H4 (cell line): ENCODE measurements around the gene MYBPC1. TPM values are rescaled to one million over a fixed set of nuclear protein-coding genes. Genes with fewer than 3 reads are reported as not detected.
A peak's percentile ranks its signal among the peaks of the same experiment; 100 is the strongest.
"Not testable (repeated sequence)": the region's sequence is repeated elsewhere in the genome, so short reads cannot be mapped to it uniquely, and the experiment has no call there.

Experiments used
- DNase-seq: peaks from one replicate; pipeline ENCODE4 v3.0.0-alpha.2; 2015; ENCODE audit warnings: low spot score
- total RNA-seq: library from RNA; depleted of rRNA; stranded (reverse); fragments of >200 nt; shearing (Covaris generic); gene quantifications from 2 replicates; pipeline ENCODE4 v1.2.3, GENCODE V29; 2014

Gene MYBPC1
- total RNA-seq, 1 experiment from 2014 or later = not detected

DNA sequence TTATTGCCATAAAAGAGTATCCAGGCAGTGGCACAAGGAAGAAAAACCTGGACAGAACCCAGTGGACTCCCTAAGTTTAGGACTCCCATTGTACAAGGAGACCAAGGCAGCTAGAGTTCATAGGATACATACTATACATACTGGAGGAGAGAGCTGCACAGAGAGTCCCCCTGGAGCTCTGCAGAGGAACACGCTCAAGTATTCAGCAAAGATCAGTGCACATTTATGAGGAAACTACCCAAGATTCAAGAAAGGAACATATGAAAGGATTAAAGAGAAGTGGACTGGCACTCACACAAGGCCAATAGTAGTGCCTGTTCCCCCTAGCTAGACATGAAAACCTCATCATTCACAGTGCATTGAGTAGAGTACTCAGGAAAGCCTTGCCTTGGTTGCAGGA is 59.7 kb downstream of the MYBPC1 start:
- DNase-seq = no peak

DNA sequence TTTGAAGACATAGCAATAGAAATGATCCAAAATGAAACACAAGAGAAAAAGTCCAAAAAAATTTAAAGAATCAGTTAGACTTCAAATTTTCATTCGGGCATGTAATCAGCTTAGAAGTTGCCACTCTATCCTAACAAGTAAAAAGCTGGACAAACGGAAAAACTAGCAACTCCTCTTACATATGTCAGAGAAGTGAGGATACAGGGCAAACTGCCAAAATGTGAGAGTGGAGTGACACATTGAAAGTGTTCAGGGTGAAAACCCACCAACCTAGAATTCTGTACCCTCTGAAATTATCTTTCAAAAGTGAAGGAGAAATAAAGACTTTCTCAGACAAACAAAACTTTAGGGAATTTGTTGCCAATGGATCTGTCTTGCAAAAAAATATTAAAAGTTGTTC is 60.6 kb downstream of the MYBPC1 start:
- DNase-seq = no peak

DNA sequence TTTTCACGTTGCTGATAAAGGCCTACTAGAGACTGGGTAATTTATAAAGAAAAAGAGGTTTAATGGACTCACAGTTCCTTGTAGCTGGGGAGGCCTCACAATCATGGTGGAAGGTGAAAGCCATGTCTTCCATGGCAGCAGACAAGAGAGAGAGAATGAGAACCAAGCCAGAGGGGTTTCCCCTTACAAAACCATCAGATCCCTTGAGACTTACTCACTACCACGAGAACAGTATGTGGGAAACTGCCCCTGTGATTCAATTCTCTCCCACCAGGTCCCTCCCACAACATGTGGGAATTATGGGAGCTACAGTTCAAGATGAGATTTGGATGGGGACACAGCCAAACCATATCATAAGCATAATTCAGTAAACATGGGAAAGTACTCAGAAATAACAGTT is 65.9 kb downstream of the MYBPC1 start:
- DNase-seq = not testable (repeated sequence)

DNA sequence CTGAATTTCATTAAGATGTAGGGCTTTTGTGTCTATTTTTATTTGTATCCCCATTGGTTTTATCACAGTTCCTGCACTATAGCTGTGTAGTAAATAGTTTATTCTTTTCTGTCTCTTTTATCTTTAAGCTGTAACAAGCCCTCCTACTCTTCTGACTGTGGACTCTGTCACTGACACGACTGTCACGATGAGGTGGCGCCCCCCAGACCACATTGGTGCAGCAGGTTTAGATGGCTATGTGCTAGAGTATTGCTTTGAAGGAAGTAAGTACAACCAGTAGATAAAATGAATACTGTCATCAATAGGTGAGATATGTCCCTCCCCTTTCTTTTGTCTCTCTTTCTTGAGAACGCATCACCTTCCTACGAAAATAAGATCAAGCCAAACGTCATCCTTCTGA is 68.5 kb downstream of the MYBPC1 start:
- no peak for DNase-seq

DNA sequence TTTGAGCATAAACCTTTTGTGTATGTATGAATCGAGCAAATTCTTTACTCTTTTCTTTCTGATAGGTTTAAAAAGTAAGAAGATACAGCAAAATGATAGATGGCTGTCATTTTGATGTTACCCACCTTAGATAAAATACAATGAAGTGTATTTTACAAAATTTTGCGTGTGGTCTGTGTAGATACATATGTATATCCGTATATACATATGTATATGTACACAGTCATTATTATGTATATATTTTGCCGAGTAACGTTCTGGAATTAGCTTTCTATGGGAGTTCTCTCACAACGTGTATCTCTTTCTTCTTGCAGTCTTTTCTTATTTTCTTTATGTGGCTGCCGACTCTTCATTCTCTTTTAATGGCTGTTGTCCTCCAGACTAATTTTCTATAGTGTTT is 70.2 kb downstream of the MYBPC1 start:
- DNase-seq = no peak

DNA sequence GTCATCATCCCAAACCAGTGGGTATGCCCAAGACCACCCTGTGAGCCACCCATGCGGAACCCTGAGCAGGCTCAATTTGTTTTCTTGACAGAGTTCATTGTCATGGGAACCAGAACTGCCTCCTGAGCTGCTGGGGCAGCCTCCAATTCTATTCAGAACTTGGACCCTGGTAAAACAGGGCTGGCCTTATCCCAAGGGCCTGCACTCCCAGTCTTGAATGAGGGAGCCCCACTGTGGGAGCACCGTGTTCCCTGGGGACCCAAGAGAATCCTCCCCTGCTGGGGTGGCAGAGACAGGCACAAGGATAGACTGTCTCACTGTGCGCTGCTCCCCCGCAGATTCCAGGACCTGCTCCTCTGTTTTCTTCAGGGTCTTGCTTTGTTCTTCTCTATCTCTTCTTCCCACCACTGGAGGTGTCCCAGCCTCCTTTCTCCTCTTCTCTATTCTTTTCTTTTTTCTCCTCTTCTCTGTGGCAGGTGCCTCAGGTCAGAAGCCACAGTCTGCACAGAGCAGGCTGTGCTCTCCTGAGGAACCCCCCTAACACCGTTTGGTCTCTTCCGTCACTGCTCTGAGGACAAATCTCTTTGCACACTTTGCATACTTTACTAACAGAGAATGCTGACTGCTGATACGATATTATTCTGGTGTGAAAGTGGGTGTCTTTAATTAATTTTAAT is 71.4 kb downstream of the MYBPC1 start:
- no peak for DNase-seq

DNA sequence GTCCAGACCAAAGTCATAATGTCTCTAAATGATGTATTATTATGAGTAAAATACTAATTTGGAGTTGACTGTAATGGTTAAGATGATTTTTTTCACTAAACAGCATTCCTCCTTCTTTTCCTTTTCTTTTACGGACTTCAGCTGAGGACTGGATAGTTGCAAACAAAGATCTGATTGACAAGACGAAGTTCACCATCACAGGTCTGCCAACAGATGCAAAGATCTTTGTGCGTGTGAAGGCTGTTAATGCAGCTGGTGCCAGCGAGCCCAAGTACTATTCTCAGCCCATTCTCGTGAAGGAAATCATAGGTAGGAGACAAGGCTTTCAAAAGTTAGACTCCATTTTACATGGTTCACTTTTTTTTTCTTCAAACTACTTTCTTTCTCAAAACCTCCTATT is 72.8 kb downstream of the MYBPC1 start:
- DNase-seq = no peak

DNA sequence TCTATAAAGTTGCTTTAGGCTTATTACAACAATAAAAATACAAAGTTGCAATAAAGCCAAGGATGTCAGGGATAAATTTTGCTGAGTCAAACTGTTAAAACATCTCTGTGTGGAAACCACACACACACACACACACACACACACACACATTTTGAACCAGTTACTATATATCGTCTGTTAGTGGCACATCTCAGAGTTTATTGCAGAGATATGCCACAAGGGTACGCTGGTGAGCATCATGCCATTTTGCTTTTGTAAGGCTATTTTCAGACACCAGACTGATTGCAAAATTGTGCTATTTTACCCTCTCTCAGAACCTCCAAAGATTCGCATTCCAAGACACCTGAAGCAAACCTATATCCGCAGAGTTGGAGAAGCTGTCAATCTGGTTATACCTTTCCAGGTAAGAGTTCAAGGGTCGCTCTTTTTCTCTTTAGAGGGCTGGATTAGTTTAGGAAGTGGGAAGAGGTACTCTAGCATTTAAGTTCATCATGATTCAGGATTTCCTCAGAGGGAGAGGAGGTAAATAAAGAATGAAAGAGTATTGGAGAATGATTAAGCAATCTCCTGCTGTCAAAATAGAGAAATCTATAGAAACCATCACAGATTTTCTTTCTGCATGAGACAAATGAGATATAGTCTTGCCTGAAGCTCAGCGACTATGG is 75.4 kb downstream of the MYBPC1 start:
- peak; percentile 52 for DNase-seq

DNA sequence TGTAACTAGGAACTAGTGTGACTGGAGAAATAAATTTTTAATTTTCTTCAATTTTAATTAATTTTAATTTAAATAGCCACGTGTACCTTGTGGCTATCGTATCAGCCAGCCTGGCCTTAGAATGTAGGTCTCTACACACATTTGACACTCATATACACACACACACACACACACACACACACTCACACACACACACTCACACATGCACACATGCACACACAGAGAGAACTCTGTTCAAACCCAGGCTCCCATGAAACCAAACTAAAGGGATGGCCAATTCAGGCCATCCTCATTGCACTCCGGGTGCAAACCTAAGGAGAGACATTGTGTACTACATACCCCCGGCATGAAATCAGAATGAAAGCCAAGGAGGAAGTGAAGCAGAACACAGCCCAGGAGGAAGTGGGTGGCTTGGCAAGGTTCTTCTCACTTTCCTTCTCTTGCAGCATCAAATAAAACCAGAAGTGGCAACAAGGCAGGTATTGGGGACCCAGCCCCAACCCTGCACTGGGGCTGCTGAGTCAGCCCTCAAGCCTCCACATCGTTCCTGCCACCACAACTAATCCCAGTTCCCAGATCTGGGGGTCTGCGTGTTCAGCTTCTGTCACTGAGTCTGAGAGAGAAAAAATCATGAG is 76.5 kb downstream of the MYBPC1 start:
- DNase-seq = no peak

DNA sequence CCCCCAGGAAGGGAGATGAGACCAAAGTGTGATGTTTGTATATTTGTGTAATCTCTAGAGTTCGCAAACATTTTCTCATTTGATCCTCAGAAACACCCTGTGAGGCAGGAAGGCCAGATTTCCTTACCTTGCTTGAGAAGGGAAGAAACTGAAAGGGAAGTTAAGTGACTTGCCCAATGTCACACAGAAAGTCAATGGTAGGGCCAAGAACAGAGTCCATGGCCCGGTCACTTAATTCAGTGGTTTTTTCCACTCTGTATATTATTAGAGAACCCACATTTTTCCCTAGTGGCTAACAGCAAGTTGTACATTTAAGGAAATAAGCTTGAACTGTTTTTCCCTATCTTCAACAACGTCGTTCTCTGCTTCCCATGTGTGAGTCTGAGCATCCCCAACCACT is 77.1 kb downstream of the MYBPC1 start:
- DNase-seq = no peak

DNA sequence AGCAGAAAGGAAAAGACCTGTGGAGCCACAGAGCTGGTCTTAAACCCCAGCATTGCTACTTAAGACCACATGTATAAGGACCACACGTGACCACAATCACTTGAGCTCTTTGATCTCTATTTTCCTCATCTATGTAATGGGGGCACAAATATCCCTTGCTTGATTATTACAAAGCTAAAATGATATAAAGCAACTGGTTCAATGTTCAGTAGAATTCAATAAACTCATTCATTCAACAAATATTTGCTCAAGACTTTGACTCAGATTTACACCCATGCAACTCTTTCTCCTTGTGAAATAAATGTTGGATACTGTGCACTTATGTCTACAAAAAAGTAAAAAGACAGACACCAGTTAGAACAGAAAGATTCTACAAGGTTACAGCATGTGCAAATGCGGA is 80.8 kb downstream of the MYBPC1 start:
- no peak for DNase-seq

DNA sequence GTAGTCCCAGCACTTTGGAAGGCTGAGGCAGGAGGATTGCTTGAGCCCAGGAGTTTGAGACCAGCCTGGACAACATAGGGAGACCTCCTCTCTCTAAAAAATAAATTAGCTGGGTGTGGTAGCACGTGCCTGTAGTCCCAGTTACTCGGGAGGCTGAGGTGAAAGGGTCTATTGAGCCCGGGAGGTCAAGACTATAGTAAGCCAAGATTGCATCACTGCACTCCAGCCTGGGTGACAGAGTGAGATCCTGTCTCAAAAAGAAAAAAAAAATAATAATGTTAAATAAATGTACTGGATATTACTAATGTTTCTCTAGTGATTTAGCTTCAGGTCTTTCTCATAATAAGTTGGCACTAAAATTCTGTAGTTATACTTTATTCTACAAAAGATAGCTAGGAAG is 81.7 kb downstream of the MYBPC1 start:
- not testable (repeated sequence) for DNase-seq

DNA sequence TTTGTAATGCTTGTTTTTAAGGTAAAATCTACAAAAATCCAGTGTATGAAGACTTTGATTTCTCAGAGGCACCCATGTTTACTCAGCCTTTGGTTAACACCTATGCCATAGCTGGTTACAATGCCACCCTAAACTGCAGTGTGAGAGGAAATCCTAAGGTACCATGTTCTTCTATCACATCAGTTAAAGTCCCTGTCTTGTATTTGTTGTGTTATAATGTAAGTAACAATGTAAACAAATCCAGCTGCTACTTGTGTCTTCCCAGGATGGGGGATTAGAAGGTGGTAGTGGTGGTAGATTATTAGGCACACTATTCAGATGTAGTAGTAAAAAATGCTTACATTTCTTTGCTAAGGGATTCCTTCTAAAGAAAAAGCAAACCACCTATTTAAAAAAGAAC is 83.3 kb downstream of the MYBPC1 start:
- no peak for DNase-seq

DNA sequence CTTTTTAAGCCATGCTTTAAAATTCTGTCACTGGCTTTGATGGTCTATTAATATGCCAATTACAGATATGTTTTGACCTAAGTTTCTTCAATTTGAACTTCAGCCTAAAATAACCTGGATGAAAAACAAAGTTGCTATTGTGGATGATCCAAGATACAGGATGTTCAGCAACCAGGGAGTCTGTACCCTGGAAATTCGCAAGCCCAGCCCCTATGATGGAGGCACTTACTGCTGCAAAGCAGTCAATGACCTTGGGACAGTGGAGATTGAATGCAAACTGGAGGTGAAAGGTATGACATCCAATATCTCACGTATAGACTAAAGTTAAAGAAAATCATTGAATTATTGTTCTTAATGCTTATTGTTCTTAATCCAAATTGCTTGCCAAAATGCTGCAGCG is 85.5 kb downstream of the MYBPC1 start:
- DNase-seq = no peak

DNA sequence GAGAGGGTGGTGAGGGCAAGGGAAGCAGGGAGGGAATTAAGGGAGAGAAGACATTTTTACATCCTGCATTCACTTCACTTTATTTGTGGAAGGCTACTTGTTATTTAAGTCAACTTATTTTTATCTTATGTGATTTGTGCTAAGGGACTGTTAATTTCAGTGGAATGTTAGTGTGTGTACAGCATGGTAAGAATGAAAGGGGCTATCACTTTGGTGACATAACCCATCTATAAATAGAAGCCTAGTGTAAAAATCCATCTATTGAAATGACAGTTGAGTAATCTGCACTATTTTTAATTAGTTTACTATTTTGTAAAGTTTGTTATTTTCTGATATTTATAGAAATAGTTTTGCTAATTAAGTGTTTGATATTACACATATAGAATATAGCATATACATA is 85.9 kb downstream of the MYBPC1 start:
- no peak for DNase-seq

DNA sequence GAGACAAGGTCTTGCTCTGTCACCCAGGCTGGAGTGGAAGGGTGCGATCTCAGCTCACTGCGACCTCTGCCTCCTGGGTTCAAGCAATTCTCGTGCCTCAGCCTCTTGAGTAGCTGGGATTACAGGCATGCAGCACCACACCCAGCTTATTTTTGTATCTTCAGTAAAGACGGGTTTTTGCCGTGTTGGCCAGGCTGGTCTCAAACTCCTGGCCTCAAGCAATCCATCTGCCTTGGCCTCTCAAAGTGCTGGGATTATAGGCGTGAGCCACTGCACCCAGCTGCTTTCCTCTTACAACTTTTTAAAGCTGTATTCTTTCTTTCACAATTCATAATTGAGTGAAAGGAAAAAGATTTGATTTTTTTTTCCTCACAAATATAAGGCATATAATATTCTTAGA is 86.9 kb downstream of the MYBPC1 start:
- not testable (repeated sequence) for DNase-seq

DNA sequence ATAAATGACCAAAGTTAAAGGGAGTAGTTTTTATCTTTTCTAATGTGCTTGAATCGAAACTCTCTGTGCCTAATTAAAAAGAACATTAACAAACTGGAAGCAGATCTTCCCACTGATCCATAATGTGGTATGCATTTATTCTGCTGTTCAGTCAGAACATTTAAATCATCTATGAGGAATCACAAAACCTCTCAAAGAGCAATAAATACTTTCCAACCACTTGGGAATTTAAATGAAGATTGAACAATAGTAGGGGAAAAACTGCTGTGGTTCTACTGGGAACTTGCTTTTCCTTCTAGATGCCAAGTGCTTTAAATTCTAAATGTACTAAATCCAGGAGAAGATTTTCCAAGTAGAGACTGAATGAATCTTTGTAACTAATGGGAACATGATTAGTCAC is 90.3 kb downstream of the MYBPC1 start:
- no peak for DNase-seq

DNA sequence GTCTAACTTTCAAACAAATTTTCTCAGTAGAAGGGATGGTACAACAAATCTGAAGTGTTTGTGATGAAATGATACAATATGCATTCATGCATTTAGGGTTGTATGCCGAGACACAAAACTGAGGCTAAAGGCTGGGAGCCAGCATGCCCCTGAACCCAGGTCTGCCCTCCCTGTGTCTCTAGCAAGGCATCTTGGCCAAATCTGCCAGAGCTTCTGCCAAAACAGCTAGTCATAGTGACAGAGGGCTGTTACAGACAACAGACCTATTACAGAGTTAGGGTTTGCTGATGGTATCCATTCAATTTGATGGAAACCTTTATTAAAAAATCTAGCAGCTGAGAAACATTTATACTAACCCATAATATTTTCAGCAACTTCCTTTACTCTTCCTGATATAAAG is 91.4 kb downstream of the MYBPC1 start:
- no peak for DNase-seq

DNA sequence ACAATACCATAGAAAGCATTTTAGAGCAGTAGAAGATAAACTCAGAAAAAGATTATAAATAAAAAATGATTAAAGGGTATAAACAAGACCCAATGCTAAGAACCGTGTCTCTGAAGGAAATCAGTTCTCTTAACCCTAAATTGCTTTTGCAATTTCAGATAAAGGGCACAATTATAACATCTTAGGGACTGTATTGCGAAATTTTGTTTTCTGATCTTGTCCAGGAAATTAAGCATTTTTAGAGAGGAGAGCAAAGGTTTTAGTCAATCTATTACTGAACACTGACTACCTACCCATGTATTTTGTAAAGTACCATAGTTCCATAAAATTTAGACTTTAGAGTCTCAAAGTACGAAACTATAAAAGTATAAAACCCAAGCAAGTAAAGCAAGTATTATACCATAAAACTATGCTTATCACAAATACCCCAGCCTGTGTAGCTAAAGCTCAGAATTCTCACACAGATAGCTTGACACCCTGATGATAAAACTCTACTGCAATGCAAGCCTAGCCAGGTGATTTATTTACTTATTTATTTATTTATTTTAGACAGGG is 95.8 kb downstream of the MYBPC1 start:
- no peak for DNase-seq

DNA sequence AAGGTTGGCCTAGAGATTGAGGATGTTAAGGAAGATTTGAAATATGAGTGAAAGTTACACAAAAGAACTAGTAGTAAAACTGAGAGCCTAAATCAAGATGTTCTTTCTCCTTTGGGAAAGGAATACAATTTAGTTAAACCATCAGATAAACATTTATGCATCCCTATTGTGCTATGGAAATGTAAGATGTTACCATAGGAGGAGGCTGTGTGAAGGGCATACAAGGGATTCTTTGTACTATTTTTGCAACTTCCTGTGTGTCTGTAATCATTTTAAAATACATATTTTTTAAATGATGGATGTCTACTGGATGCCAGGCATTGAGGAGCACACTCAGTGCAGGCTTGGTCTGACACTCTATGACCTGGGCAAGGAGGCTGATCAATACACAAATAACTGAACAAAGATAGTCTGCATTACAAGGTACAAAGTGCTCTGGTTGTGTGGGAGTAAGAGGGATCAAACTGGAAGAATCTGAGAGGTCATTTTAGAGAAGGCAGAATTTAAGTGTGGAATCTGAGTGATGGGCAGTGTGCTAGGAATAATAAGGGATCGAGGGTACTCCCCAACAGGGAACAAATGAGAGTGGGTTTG is 96.8 kb downstream of the MYBPC1 start:
- no peak for DNase-seq

DNA sequence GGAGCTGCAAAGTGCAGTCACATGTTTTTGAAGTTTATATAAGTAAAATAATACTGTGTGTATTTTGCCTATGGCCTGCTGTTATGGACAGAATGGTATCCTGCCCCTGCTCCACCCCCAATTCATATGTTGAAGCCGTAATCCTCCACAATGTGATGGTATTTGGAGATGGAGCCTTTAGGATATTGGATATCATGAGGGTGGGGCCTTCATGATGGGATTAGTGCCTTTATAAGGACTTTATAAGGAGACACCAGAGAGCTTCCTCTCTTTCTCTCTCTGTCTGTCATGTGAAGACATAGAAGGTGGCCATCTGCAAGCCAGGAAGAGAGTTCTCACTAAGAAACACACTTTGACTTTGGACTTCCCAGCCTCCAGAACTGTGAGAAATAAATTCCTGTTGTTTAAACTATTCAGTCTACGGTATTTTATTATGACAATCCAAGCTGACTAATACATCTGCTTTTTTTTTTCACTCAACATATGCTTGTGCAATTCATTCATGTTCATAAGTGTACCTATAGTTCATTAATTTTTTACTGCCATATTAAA is 99.6 kb downstream of the MYBPC1 start:
- DNase-seq = no peak

DNA sequence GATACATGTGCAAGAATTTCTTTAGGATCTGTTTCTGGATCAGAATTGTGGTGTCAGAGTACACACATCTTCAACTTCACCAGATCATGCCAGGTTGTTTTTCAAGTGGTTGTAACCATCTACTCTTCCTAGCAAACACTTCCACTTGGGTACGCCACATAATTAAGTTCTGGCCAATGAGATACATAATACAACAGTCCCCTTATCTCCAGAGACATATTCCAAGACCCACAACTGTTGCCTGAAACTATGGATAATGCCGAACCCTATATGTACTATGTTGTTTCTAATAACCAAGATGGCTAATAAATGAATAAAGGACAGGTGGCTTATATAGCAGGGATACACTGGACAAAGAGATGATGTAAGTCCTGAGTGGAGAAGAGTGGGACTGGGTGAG is 100.2 kb downstream of the MYBPC1 start:
- DNase-seq = no peak
